Hippocampal formation (tissue), 2 donors: Measurements from ENCODE around the gene COL25A1.

ENCODE experiments used
- DNase-seq, 2 donors: peaks; one replicate each; lab custom pipeline; 2025; lab: John Stamatoyannopoulos, UW

Gene COL25A1

GRCh38 chr4:109214622-109215301 lies 87.7 kb downstream of the COL25A1 start:
- DNase-seq: no peak

DNA sequence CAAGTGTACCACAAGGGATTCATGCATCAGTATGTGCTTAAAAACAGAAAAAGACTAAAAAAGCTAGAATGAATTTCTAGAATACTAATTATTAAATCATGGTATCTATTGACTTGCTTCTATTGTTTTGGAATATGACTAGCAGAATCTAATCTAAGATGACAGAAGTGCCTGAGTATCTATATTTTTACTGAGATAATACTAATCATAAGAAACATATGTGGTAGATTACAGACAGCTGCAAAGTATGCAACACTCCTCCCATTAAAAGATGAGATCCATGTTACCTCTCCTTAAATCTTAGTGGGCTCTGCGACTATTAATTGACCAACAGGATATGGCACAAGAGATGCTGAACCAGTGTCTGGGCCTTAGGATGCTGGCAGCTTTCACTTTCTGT lies 89.4 kb downstream of the COL25A1 start:
- no peak for DNase-seq

- no peak for DNase-seq
These were observed 90.8 kb downstream of the COL25A1 start for GRCh38 chr4:109211671-109212070.

- DNase-seq: no peak
These were observed 92.8 kb downstream of the COL25A1 start for GRCh38 chr4:109209647-109210046.

GRCh38 chr4:109207898-109208297 lies 94.6 kb downstream of the COL25A1 start:
- DNase-seq: no peak

DNA sequence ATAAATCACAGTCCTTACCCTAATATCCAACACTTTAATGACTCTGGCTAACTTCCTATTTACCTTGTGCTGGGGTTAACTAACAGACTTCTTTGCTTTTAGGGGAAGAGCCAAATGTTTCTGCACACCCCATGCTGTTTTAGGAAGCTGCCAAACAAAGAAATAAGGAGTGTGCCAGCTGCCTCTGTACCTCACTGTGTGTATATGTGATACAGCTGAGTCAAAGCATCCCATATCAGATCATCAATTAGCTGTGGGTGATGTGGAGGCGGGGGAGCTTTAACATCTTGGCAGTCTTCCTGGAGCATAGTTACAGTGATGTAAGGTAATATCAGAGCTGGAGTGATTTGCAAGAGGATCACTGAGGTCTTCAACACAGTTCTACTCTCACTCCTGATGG lies 95.4 kb downstream of the COL25A1 start:
- no peak for DNase-seq

DNA sequence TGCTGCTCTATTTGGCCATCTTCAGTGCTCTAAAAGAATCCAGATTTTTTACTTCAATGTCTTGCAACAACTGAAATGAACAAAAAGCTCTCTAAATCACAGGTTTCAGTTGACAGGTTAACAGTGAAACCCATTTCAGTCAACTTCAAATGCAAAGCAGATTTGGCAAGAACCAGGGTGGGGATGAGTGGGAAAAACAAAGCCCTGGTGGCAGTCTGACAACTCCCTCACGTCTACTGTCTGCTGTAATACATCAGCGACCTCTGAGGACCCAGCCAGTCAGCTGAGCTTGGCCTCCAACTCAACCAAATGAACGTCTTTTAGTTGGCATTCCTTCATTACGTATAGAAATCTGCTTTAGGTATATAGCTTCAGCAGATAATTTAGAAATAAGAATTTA lies 95.8 kb downstream of the COL25A1 start:
- no peak for DNase-seq

DNA sequence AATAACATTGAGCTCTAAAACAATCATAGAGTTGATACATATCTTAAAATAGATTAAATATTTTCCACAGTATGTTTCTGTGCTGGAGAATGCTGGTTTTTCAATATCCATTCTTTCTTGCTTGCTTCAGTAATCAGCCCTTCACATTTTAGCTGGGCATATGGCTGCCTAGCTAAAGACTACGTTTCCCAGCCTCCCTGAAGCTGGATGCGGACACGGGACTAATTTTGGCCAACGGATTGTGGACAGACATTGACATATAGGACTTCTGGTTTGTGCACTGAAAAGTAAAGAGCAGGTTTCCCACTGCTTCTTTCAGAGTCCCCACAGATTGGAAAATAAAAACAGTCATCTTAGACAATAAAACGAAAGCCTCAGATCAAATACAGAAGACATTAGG lies 97.3 kb downstream of the COL25A1 start:
- no peak for DNase-seq

- no peak for DNase-seq
These were observed 102.9 kb downstream of the COL25A1 start for GRCh38 chr4:109199585-109199984.

GRCh38 chr4:109195646-109196045 lies 106.8 kb downstream of the COL25A1 start:
- DNase-seq: no peak

GRCh38 chr4:109191216-109191615 lies 111.2 kb downstream of the COL25A1 start:
- no peak for DNase-seq

DNA sequence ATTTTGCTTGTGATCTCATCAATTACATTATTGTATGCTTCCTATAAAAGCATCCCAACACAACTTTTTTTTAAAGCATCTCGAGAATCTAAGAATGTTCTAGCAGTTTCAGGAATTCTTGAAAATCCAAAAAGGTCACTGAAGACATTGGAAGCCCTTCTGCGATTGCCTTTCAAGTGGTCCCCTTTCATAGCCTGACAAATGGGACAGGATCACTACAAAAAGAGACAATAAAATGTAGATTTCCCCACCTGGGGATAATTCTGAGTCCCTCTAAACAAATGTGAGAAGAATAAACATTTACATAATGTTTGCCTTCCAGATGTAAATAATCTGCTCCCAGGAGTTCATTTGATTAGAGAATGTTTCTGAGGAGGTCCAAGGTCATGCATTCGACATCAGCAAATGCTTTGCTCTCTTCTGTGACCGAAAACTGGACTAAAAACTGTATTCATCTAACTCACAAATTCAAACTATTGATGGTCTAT lies 116.0 kb downstream of the COL25A1 start:
- DNase-seq: no peak

GRCh38 chr4:109185951-109186350 lies 116.5 kb downstream of the COL25A1 start:
- no peak for DNase-seq

DNA sequence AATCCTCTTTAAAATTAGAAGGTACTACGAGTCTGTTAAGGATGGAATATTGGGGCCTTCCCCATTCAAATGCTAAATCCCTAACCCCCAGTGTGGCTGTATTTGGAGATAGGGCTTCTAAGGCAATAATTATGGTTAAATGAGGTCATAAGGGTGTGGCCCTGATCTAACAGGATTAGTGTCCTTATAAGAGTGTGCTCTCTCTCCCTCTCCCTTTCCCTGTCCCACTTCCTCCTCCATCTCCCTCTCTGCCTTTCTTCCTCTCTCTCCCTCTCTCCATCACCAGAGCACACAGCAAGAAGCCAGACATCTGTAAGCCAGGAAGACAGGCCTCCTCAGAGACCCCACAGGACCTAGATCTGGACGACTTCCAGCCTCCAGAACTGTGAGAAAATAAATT lies 116.9 kb downstream of the COL25A1 start:
- no peak for DNase-seq

GRCh38 chr4:109184491-109184961 lies 117.9 kb downstream of the COL25A1 start:
- DNase-seq: no peak

DNA sequence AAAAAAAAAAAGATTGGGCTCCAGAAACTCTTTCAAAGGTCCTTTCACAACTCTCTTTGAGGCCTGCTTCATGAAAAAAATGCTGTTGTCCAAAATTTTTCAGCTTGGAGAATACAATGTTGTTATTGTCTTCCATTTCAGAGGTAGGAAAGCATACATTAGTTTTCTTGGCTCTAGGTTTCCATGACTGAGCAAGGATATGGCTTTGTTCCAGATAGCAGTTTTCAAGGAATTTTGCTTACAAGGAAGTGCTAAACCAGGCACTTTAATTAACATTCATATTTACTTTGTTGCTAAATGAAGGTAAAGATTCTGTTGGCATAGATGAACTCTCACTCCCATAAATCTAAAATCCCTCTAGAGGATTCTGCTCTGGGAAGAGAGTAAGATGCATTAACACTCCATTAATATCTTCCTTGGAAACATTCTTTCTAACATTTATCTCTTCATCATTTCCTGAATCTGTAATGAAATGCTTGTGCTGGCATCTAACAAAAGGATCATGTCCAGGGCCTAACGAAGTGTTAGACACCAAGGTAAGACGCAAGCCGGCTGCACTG lies 118.4 kb downstream of the COL25A1 start:
- no peak for DNase-seq

DNA sequence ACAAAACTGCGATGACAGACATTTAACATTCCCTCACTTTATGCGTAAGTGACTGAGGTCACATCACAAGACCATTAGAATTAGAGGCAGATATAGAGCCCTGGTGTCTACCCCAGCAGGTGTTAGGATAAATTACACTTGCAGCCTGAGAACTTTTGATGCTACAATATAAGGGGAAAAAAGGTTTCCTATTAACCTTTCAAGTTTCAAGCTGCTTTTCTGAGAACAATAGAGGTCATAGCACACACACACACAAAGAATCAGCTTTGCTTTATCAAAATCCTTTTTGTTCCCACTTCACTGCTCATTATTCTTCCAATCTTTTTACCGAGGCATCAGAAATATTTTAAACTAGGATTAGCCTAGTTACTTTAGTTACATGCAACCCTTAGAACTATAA lies 119.8 kb downstream of the COL25A1 start:
- DNase-seq: no peak

GRCh38 chr4:109179061-109179460 lies 123.4 kb downstream of the COL25A1 start:
- DNase-seq: no peak

DNA sequence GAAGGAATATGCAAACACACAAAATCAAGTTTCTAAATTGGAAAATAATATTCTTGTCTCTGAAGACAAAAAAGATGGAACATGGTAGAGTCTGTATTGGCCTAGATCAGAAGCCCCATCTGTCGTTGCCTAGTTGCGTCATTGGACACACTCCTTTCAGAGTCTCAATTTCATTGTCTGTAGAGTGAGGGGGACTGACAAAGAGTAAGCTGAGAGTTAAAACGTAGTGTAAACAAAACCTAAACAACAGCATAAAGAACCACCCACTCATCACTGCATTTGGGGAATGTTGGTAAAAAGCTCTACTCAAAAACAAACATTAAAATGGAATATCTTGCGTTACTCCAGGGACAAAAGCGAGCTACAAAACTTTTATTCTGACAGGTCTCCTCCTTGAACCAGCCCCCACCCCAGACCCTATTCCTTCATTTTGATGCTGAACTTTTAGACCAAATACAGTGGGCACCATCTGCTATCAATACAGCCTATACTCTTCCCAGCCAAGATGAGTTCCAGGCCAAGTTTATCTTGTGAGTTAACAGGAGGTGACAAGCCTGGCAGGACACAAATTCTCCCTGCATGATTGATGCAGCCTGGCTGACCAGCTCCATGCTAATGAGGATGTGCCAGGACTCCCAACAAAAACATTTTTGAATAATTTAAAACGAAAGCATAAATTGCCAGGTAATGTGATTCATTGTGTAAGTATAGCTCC lies 125.2 kb downstream of the COL25A1 start:
- no peak for DNase-seq

GRCh38 chr4:109174224-109174953 lies 128.1 kb downstream of the COL25A1 start:
- DNase-seq: no peak

- DNase-seq: no peak
These were observed 130.2 kb downstream of the COL25A1 start for GRCh38 chr4:109172301-109172700.

DNA sequence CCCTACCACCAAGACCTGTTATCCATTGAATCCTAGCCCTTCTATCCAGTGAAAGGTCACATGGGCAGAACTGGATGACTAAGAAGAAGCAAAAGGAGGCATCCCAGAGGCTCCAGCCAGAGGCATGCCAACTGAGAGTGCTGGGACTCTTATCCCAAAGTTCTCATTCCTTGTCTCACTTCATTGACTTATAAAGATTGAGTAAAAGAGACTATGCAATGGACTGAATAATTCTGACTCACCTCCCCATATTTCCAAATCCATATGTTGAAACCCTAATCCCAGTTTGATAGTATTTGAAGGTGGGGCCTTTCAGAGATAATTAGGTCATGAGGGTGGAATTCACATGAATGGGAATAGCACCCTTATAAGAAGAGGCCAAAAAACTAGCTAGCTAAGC lies 131.4 kb downstream of the COL25A1 start:
- DNase-seq: no peak
